Activated CD4-positive, alpha-beta T cell treated with anti-CD3 and anti-CD28 coated beads, Interleukin-2, amount 10 ng/mL, durations not matched to agents 7 days and 5 days (primary cell): ENCODE results near the gene HYLS1. TPM values are rescaled to one million over a fixed set of nuclear protein-coding genes. Genes with fewer than 3 reads are reported as not detected.

Source experiments
- CTCF ChIA-PET: fragments of 350-600 bp; sonication (Branson Sonifier 250); formaldehyde crosslinking; loops from one replicate; lab custom pipeline; 2021; ENCODE audit warnings: antibody characterized with exemption; lab: Charles Lee
- POLR2A ChIA-PET: fragments of 350-600 bp; sonication (Branson Sonifier 250); formaldehyde crosslinking; loops from one replicate; lab custom pipeline; 2021; ENCODE audit warnings: antibody characterized with exemption; lab: Charles Lee
- DNase-seq: peaks from one replicate; pipeline ENCODE4 v3.0.0-alpha.2; 2020
- H3K27ac Mint-ChIP-seq: one replicate; pipeline ENCODE4 v1.8.0; 2021; ENCODE audit warnings: mild to moderate bottlenecking, moderate library complexity, mixed read lengths
- H3K27me3 Mint-ChIP-seq: one replicate; pipeline ENCODE4 v1.8.0; 2021; ENCODE audit warnings: mixed read lengths
- H3K36me3 Mint-ChIP-seq: one replicate; pipeline ENCODE4 v1.8.0; 2021; ENCODE audit warnings: low read depth, mixed read lengths
- H3K4me1 Mint-ChIP-seq: one replicate; pipeline ENCODE4 v1.8.0; 2021; ENCODE audit warnings: mixed read lengths
- H3K4me3 Mint-ChIP-seq: one replicate; pipeline ENCODE4 v1.8.0; 2021; ENCODE audit warnings: mild to moderate bottlenecking, moderate library complexity, mixed read lengths
- H3K9me3 Mint-ChIP-seq: one replicate; pipeline ENCODE4 v1.8.0; 2021; ENCODE audit warnings: mixed read lengths
- total RNA-seq, 2 experiments: library from RNA; stranded (reverse); gene quantifications; one replicate each; pipeline ENCODE4 v1.2.3, GENCODE V29; 2021

Gene HYLS1
- total RNA-seq, 2 experiments from 2014 or later: 17.4 to 21.2 TPM

DNA sequence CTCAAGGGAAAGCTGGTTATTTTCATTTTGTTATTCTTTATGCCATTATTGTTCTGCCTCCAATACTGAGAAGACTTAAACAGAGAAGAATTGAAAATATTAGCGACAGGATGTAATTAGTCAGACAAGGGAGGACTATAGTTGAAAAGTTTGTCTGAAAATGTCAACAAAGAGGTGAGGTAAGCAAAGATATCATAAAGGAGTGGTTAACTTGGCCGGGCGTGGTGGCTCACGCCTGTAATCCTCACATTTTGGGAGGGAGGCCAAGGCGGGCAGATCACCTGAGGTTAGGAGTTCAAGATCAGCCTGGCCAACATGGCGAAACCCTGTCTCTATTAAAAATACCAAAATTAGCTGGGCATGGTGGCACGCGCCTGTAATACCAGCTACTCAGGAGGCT is 4.1 kb upstream of the HYLS1 start:
- Mint-ChIP-seq H3K4me3 (no peak overlapping the region), H3K4me1 (peaks cover 21% of the 10 kb centered on the region), H3K36me3 (no peaks in the 10 kb centered on the region), H3K9me3 (no peaks in the 10 kb centered on the region), H3K27ac (no peak overlapping the region), H3K27me3 (peaks cover 25% of the 10 kb centered on the region)
- DNase-seq: no peak
- ChIA-PET CTCF (no interaction called here), POLR2A (no interaction called here)

DNA sequence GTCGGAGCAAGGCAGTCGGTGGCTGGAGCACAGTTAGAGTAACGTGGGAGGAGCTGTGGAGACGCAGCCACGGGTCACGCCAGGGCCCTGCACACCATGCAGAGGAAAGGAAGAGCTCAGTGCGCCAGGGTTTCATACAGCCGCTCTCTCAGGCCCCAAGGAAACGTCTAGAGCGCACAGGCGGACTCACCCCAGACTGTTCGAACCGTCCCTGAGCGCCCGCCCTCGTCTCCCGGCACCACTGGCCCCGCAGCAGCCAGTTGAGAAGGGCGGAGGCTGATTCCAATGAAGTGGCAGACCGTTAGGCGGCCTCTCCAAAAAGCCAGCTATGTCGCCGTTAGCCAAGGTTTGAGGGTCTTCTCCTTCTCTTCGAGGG is 483 bp upstream of the HYLS1 start:
- ChIA-PET POLR2A (interaction anchor here (0.7 to 2.1 kb wide), 5 partner anchors 9 to 317 kb away, joined by 3 to 9 read pairs (median 5); partner anchors contain the start of gene EI24), CTCF (interaction anchor here (0.7 to 1.9 kb wide), 4 partner anchors 10 to 745 kb away, joined by 3 to 9 read pairs (median 8); partner anchors contain the start of genes CHEK1 and PUS3)
- no peaks in the 10 kb centered on the region for H3K9me3 Mint-ChIP-seq
- peak overlapping the region; percentile 80 for H3K4me3 Mint-ChIP-seq
- DNase-seq: peak; percentile 60
- peaks cover 40% of the 10 kb centered on the region for H3K4me1 Mint-ChIP-seq
- peaks cover 4% of the 10 kb centered on the region for H3K27me3 Mint-ChIP-seq
- H3K36me3 Mint-ChIP-seq: peaks cover 20% of the 10 kb centered on the region
- H3K27ac Mint-ChIP-seq: peak overlapping the region; percentile 96

DNA sequence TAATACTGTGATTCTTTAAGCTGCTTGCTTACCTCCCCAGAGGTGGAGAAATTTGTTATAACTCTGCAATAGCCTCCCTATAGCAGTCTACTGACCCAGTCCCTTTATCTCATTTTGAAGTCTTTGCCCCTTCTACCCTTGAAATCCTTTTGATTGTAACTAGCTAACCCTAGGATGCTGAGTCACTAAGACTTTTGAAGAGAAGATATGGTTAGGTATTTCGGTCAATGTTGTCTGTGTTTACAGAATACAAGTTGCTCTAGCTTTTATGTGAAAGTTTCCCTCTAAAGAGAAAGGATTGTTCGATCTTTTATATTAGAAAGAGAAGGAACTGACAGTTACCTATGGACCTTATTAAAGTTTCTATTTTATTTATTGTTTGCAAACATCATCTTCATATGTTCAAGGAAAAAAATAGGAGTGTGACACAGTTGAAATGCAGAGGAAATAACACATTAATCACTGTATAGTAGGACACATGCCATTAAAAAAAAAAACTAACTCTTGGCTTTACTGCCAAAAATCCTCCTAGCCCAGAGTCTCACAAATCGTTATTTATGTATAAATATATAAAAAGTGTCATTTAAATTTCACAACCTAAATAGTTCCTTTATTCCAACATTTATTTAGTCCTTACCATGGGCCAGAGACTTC is 3.1 kb downstream of the HYLS1 start:
- Mint-ChIP-seq H3K27me3 (peaks cover 2% of the 10 kb centered on the region), H3K4me3 (peak overlapping the region; percentile 23)
- POLR2A ChIA-PET: no interaction called here

GRCh38 chr11:125892071-125892470 is 4.6 kb downstream of the HYLS1 start:
- Mint-ChIP-seq H3K27ac (no peak overlapping the region), H3K9me3 (no peaks in the 10 kb centered on the region), H3K4me1 (peaks cover 49% of the 10 kb centered on the region), H3K27me3 (peaks cover 2% of the 10 kb centered on the region), H3K36me3 (peaks cover 51% of the 10 kb centered on the region), H3K4me3 (no peak overlapping the region)
- ChIA-PET POLR2A (no interaction called here), CTCF (no interaction called here)
- no peak for DNase-seq

More for the DNA sequence above, 3.1 kb downstream of the HYLS1 start:
- no peaks in the 10 kb centered on the region for H3K9me3 Mint-ChIP-seq
- H3K4me1 Mint-ChIP-seq: peaks cover 49% of the 10 kb centered on the region
- no peak for DNase-seq
- H3K27ac Mint-ChIP-seq: no peak overlapping the region
- peaks cover 45% of the 10 kb centered on the region for H3K36me3 Mint-ChIP-seq
- CTCF ChIA-PET: interaction anchor here (0.9 to 1.4 kb wide), 3 partner anchors 8 to 177 kb away, joined by 3 to 4 read pairs (median 3); partner anchors contain the start of gene PUS3

DNA sequence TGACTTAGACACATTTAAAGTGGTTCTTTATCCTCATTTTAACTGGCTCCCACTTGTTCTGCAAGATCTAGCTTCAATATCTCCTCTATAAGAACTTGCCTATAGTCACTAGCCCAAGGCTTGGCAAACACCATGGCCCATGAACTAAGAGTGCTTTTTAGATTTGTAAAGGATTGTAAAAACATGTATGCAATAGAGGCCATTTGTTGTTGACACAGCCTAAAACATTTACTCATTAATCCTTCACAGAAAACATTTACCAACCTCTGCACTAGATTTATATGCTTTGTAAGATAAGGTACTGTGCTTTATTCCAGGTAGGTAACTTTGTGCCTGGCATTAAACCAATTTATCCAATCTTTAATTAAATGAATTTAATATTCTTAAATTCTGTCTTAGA is 5.5 kb downstream of the HYLS1 start:
- no peak overlapping the region for H3K4me3 Mint-ChIP-seq
- peaks cover 58% of the 10 kb centered on the region for H3K36me3 Mint-ChIP-seq
- H3K27me3 Mint-ChIP-seq: no peaks in the 10 kb centered on the region
- CTCF ChIA-PET: no interaction called here
- H3K27ac Mint-ChIP-seq: no peak overlapping the region
- H3K4me1 Mint-ChIP-seq: peaks cover 53% of the 10 kb centered on the region
- DNase-seq: no peak
- POLR2A ChIA-PET: no interaction called here
- no peaks in the 10 kb centered on the region for H3K9me3 Mint-ChIP-seq

DNA sequence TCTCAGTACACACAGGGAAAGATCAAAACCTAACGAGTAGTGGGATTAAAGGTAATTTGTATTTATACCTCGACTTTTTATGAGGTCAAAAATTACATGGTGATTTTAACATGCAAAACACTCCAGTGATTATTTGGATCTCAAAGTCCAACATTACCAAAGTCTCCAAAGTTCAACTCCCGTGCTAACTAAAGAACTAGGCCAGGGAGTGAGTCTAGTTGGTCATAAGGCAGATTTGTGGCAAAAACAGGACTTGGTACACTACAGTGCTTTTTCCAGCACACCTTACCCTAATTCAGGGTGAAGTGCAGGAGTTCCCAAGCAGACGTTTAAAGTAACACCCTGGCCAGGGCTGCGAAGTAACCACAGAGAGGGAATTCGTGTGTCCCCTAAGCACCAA is 14.4 kb downstream of the HYLS1 start:
- ChIA-PET POLR2A (no interaction called here), CTCF (interaction anchor here (1.8 kb wide), 1 partner anchor 14 kb away, joined by 9 read pairs; the partner anchor contains the start of gene HYLS1)
- peaks cover 22% of the 10 kb centered on the region for H3K27me3 Mint-ChIP-seq
- peaks cover 40% of the 10 kb centered on the region for H3K36me3 Mint-ChIP-seq
- no peak overlapping the region for H3K27ac Mint-ChIP-seq
- H3K4me3 Mint-ChIP-seq: peak overlapping the region; percentile 93
- DNase-seq: no peak
- H3K9me3 Mint-ChIP-seq: no peaks in the 10 kb centered on the region
- peaks cover 40% of the 10 kb centered on the region for H3K4me1 Mint-ChIP-seq

GRCh38 chr11:125902277-125902926 is 14.9 kb downstream of the HYLS1 start:
- peaks cover 36% of the 10 kb centered on the region for H3K4me1 Mint-ChIP-seq
- H3K27ac Mint-ChIP-seq: peak overlapping the region; percentile 88
- no peaks in the 10 kb centered on the region for H3K9me3 Mint-ChIP-seq
- H3K4me3 Mint-ChIP-seq: peak overlapping the region; percentile 93
- CTCF ChIA-PET: interaction anchor here (0.9 to 1.8 kb wide), 3 partner anchors 13 to 21 kb away, joined by 3 to 9 read pairs (median 4); partner anchors contain the start of gene HYLS1
- DNase-seq: no peak
- H3K36me3 Mint-ChIP-seq: peaks cover 39% of the 10 kb centered on the region
- POLR2A ChIA-PET: interaction anchor here (0.6 to 1.3 kb wide), 3 partner anchors 13 to 417 kb away, joined by 3 to 7 read pairs (median 4); no protein-coding TSS in a partner anchor
- peaks cover 23% of the 10 kb centered on the region for H3K27me3 Mint-ChIP-seq

- peak; percentile 92 for DNase-seq
- peaks cover 30% of the 10 kb centered on the region for H3K27me3 Mint-ChIP-seq
- H3K9me3 Mint-ChIP-seq: no peaks in the 10 kb centered on the region
- H3K27ac Mint-ChIP-seq: peak within 1 kb of the TSS; percentile 88
- peak within 1 kb of the TSS; percentile 93 for H3K4me3 Mint-ChIP-seq
- ChIA-PET POLR2A (interaction anchor here (0.6 to 1.3 kb wide), 4 partner anchors 12 to 839 kb away, joined by 3 to 7 read pairs (median 4); no protein-coding TSS in a partner anchor), CTCF (interaction anchor here (0.7 to 1.8 kb wide), 5 partner anchors 13 to 175 kb away, joined by 3 to 9 read pairs (median 4); partner anchors contain the start of gene HYLS1)
- H3K4me1 Mint-ChIP-seq: peaks cover 29% of the 10 kb centered on the region
- H3K36me3 Mint-ChIP-seq: peaks cover 32% of the 10 kb centered on the region
Measured at GRCh38 chr11:125902927-125903710, 15.7 kb downstream of the HYLS1 start, which contains the start of gene PUS3. Gene PUS3 (minus strand): TSS chr11:125903206. CDS start chr11:125896284, 6,922 bp downstream.

GRCh38 chr11:125903711-125904659 is 16.5 kb downstream of the HYLS1 start, which contains the start of gene DDX25:
Gene DDX25 (plus strand): TSS chr11:125904508. CDS start chr11:125904518, 10 bp downstream.
- Mint-ChIP-seq H3K27me3 (peaks cover 36% of the 10 kb centered on the region), H3K9me3 (no peaks in the 10 kb centered on the region), H3K4me3 (peak within 1 kb of the TSS; percentile 93), H3K4me1 (peaks cover 29% of the 10 kb centered on the region), H3K36me3 (peaks cover 29% of the 10 kb centered on the region), H3K27ac (peak within 1 kb of the TSS; percentile 88)
- ChIA-PET CTCF (interaction anchor here (0.6 to 1.8 kb wide), 4 partner anchors 14 to 225 kb away, joined by 3 to 9 read pairs (median 4); partner anchors contain the start of gene HYLS1), POLR2A (interaction anchor here (0.7 to 1.3 kb wide), 2 partner anchors 16 to 840 kb away, joined by 3 to 7 read pairs; no protein-coding TSS in a partner anchor)
- DNase-seq: no peak

GRCh38 chr11:125904678-125905077 is 17.2 kb downstream of the HYLS1 start:
- Mint-ChIP-seq H3K9me3 (no peaks in the 10 kb centered on the region), H3K27ac (no peak overlapping the region), H3K4me1 (peaks cover 29% of the 10 kb centered on the region), H3K27me3 (peaks cover 38% of the 10 kb centered on the region), H3K36me3 (peaks cover 22% of the 10 kb centered on the region), H3K4me3 (peak overlapping the region; percentile 62)
- ChIA-PET POLR2A (no interaction called here), CTCF (no interaction called here)
- DNase-seq: no peak

GRCh38 chr11:125910226-125910849 is 22.9 kb downstream of the HYLS1 start:
- Mint-ChIP-seq H3K36me3 (no peaks in the 10 kb centered on the region), H3K4me1 (no peaks in the 10 kb centered on the region), H3K27me3 (peaks cover 36% of the 10 kb centered on the region), H3K9me3 (no peaks in the 10 kb centered on the region), H3K27ac (no peak overlapping the region), H3K4me3 (no peak overlapping the region)
- CTCF ChIA-PET: interaction anchor here (1.2 kb wide), 1 partner anchor 11 kb away, joined by 3 read pairs; no protein-coding TSS in a partner anchor
- DNase-seq: no peak
- POLR2A ChIA-PET: no interaction called here
